Ascending aorta (tissue), 2 donors: ENCODE measurements around the gene NEK2. TPM values are rescaled to one million over a fixed set of nuclear protein-coding genes. Genes with fewer than 3 reads are reported as not detected.
"Not testable (repeated sequence)": the region's sequence is repeated elsewhere in the genome, so short reads cannot be mapped to it uniquely, and the experiment has no call there.

Experiments used
- DNase-seq, 2 donors: peaks; one replicate each; pipeline ENCODE4 v3.0.0-alpha.2; 2019; ENCODE audit warnings: low spot score in 2 of 2
- H3K27ac ChIP-seq, 2 donors: fragments of 200-600 bp; sonication (generic); one replicate each; pipeline ENCODE4 v1.5.1; 2016 to 2017; ENCODE audit warnings: mild to moderate bottlenecking in 1 of 2
- H3K27me3 ChIP-seq: fragments of 200-600 bp; sonication (generic); one replicate; pipeline ENCODE4 v1.5.1; 2017
- H3K36me3 ChIP-seq, 2 donors: fragments of 200-600 bp; sonication (generic); one replicate each; pipeline ENCODE4 v1.5.1; 2016
- H3K4me1 ChIP-seq, 2 donors: fragments of 200-600 bp; sonication (generic); one replicate each; pipeline ENCODE4 v1.5.1; 2016 to 2017; ENCODE audit warnings: mild to moderate bottlenecking in 1 of 2
- H3K4me3 ChIP-seq, 2 donors: fragments of 200-600 bp; sonication (generic); one replicate each; pipeline ENCODE4 v1.5.1; 2016 to 2017; ENCODE audit warnings: mild to moderate bottlenecking in 1 of 2
- H3K9me3 ChIP-seq, 2 donors: fragments of 200-600 bp; sonication (generic); one replicate each; pipeline ENCODE4 v1.5.1; 2016
- CTCF ChIP-seq, 3 experiments: fragments of 200-600 bp in 2 of 3; fragments of 450-650 bp in 1 of 3; sonication (generic) in 2 of 3; IDR thresholded peaks; one replicate each; pipeline ENCODE4 v1.5.1; 2016 to 2019; ENCODE audit warnings: antibody characterized with exemption in 3 of 3, mild to moderate bottlenecking in 1 of 3, moderate library complexity in 1 of 3
- intact Hi-C: fragments of 100-400 bp; cut with DNase I; formaldehyde crosslinking; loops from one replicate; pipeline ENCODE4 v1.15.1; 2023
- total RNA-seq: library from RNA; depleted of rRNA; stranded (reverse); fragments of >200 nt; gene quantifications from one replicate; pipeline ENCODE4 v1.1.0, GENCODE V29; 2016

The NEK2 gene
- total RNA-seq, 1 donor from 2014 or later = not detected

GRCh38 chr1:211687462-211688215 lies 12.2 kb upstream of the NEK2 start:
- no peaks in the 10 kb centered on the region for H3K4me1 ChIP-seq
- no peaks in the 10 kb centered on the region for H3K36me3 ChIP-seq
- TF ChIP-seq CTCF (IDR thresholded peaks at IDR 0.05) = no peak
- no peak overlapping the region for H3K27ac ChIP-seq
- no peaks in the 10 kb centered on the region for H3K9me3 ChIP-seq
- no peak for DNase-seq
- no peaks in the 10 kb centered on the region for H3K27me3 ChIP-seq
- intact Hi-C loops = no loop called here
- H3K4me3 ChIP-seq = no peak overlapping the region

- Histone ChIP-seq H3K9me3 (no peaks in the 10 kb centered on the region), H3K4me3 (no peak overlapping the region), H3K27ac (no peak overlapping the region), H3K4me1 (no peaks in the 10 kb centered on the region), H3K27me3 (no peaks in the 10 kb centered on the region), H3K36me3 (no peaks in the 10 kb centered on the region)
- DNase-seq = no peak
- intact Hi-C loops = no loop called here
- no peak for TF ChIP-seq CTCF (IDR thresholded peaks at IDR 0.05)
Measured at GRCh38 chr1:211685823-211686222, 10.4 kb upstream of the NEK2 start.

- no peaks in the 10 kb centered on the region for H3K27me3 ChIP-seq
- no peak for DNase-seq
- no peak overlapping the region for H3K27ac ChIP-seq
- H3K4me3 ChIP-seq = no peak overlapping the region
- no peaks in the 10 kb centered on the region for H3K9me3 ChIP-seq
- TF ChIP-seq CTCF (IDR thresholded peaks at IDR 0.05) = no peak
- intact Hi-C loops = no loop called here
- no peaks in the 10 kb centered on the region for H3K4me1 ChIP-seq
- no peaks in the 10 kb centered on the region for H3K36me3 ChIP-seq
Measured at GRCh38 chr1:211684791-211685190, 9.4 kb upstream of the NEK2 start.

- Histone ChIP-seq H3K4me3 (no peak overlapping the region), H3K27me3 (no peaks in the 10 kb centered on the region), H3K36me3 (no peaks in the 10 kb centered on the region), H3K9me3 (no peaks in the 10 kb centered on the region), H3K4me1 (no peaks in the 10 kb centered on the region), H3K27ac (no peak overlapping the region)
- DNase-seq = no peak
- no peak for TF ChIP-seq CTCF (IDR thresholded peaks at IDR 0.05)
- intact Hi-C loops = no loop called here
Measured at GRCh38 chr1:211684331-211684730, 8.9 kb upstream of the NEK2 start.

GRCh38 chr1:211683396-211684297 lies 8.2 kb upstream of the NEK2 start:
- H3K9me3 ChIP-seq = no peaks in the 10 kb centered on the region
- TF ChIP-seq CTCF (IDR thresholded peaks at IDR 0.05) = no peak
- H3K27ac ChIP-seq = no peak overlapping the region
- H3K36me3 ChIP-seq = no peaks in the 10 kb centered on the region
- intact Hi-C loops = loop anchor here (2.0 kb wide), 1 partner anchor 769 kb away; no protein-coding TSS in a partner anchor
- H3K27me3 ChIP-seq = no peaks in the 10 kb centered on the region
- H3K4me3 ChIP-seq = no peak overlapping the region
- H3K4me1 ChIP-seq = no peaks in the 10 kb centered on the region
- DNase-seq = no peak

GRCh38 chr1:211682186-211682585 lies 6.8 kb upstream of the NEK2 start:
- H3K4me1 ChIP-seq, DNase-seq, H3K36me3 ChIP-seq, H3K27me3 ChIP-seq, H3K9me3 ChIP-seq, H3K27ac ChIP-seq, H3K4me3 ChIP-seq: not testable (repeated sequence)
- intact Hi-C loops = loop anchor here (2.0 kb wide), 1 partner anchor 771 kb away; no protein-coding TSS in a partner anchor
